ENCODE data around the gene TRIM14.

The TRIM14 gene

GRCh38 chr9:98118640-98119601 lies at the start of gene TRIM14:
TRIM14 (minus strand) TSS chr9:98119222; CDS start chr9:98119188, 34 bp downstream.
- peak; percentile 57 for DNase-seq

GRCh38 chr9:98168153-98168780 lies 49.2 kb upstream of the TRIM14 start:
- no peak for DNase-seq

GRCh38 chr9:98164912-98165311 lies 45.9 kb upstream of the TRIM14 start:
- DNase-seq, result no peak

- no peak for DNase-seq
Observed at GRCh38 chr9:98162613-98163012, 43.6 kb upstream of the TRIM14 start.

GRCh38 chr9:98161851-98162250 lies 42.8 kb upstream of the TRIM14 start:
- no peak for DNase-seq

- DNase-seq, result no peak
Observed at GRCh38 chr9:98159790-98160189, 40.8 kb upstream of the TRIM14 start.

- no peak for DNase-seq
Observed at GRCh38 chr9:98159301-98159700, 40.3 kb upstream of the TRIM14 start.

- DNase-seq, result peak; percentile 87
Observed at GRCh38 chr9:98158071-98158831, 39.2 kb upstream of the TRIM14 start.

- no peak for DNase-seq
Observed at GRCh38 chr9:98157372-98157771, 38.4 kb upstream of the TRIM14 start.

- DNase-seq, result no peak
Observed at GRCh38 chr9:98154678-98155077, 35.7 kb upstream of the TRIM14 start.

GRCh38 chr9:98152526-98152925 lies 33.5 kb upstream of the TRIM14 start:
- DNase-seq, result no peak

GRCh38 chr9:98150721-98151120 lies 31.7 kb upstream of the TRIM14 start:
- no peak for DNase-seq

- no peak for DNase-seq
Observed at GRCh38 chr9:98150164-98150563, 31.1 kb upstream of the TRIM14 start.

GRCh38 chr9:98149422-98149821 lies 30.4 kb upstream of the TRIM14 start:
- DNase-seq, result no peak

GRCh38 chr9:98148486-98148885 lies 29.5 kb upstream of the TRIM14 start:
- DNase-seq, result no peak

GRCh38 chr9:98147582-98147981 lies 28.6 kb upstream of the TRIM14 start:
- no peak for DNase-seq

- no peak for DNase-seq
Observed at GRCh38 chr9:98146101-98146991, 27.3 kb upstream of the TRIM14 start.

- no peak for DNase-seq
Observed at GRCh38 chr9:98144631-98145030, 25.6 kb upstream of the TRIM14 start.

- no peak for DNase-seq
Observed at GRCh38 chr9:98144076-98144475, 25.1 kb upstream of the TRIM14 start.

- no peak for DNase-seq
Observed at GRCh38 chr9:98142925-98143481, 24.0 kb upstream of the TRIM14 start.

GRCh38 chr9:98142182-98142907 lies 23.3 kb upstream of the TRIM14 start:
- no peak for DNase-seq

All from NCI-H1092 treated with DMSO at 0.1 percent for 48 hours (cell line).